Lung (tissue), 12 donors: ENCODE data around the gene CDC25A. TPM values are rescaled to one million over a fixed set of nuclear protein-coding genes. Genes with fewer than 3 reads are reported as not detected.

Source experiments
- ATAC-seq: fragments of 200-7000 bp; cut with Tn5 transposase; one replicate; pipeline ENCODE4 v1.9.1; 2020; ENCODE audit warnings: moderate number of reproducible peaks; ENCODE audit not compliant: insufficient read depth, low FRiP score
- DNase-seq, 3 donors: peaks; one replicate each; pipeline ENCODE4 v3.0.0-alpha.2; 2013 to 2017
- H3K27ac ChIP-seq, 2 donors: one replicate each; pipeline ENCODE4 v1.5.1; 2013; ENCODE audit warnings: mild to moderate bottlenecking in 2 of 2, moderate library complexity in 2 of 2, control low read depth in 1 of 2, inconsistent platforms in 1 of 2, low read depth in 1 of 2, low read length in 1 of 2
- H3K27me3 ChIP-seq, 3 donors: one replicate each; pipeline ENCODE4 v1.5.1; 2013; ENCODE audit warnings: low read length in 2 of 3; ENCODE audit not compliant: control insufficient read depth in 3 of 3, insufficient read depth in 3 of 3
- H3K36me3 ChIP-seq, 4 donors: one replicate each; pipeline ENCODE4 v1.5.1; 2013; ENCODE audit warnings: low read length in 4 of 4, mild to moderate bottlenecking in 1 of 4, moderate library complexity in 1 of 4; ENCODE audit not compliant: control insufficient read depth in 4 of 4, insufficient read depth in 4 of 4
- H3K4me1 ChIP-seq, 5 donors: one replicate each; pipeline ENCODE4 v1.5.1; 2013; ENCODE audit warnings: low read length in 5 of 5, mild to moderate bottlenecking in 2 of 5, moderate library complexity in 1 of 5; ENCODE audit not compliant: control insufficient read depth in 5 of 5, insufficient read depth in 5 of 5
- H3K4me3 ChIP-seq: one replicate; pipeline ENCODE4 v1.5.1; 2013; ENCODE audit warnings: mild to moderate bottlenecking, control low read depth, moderate library complexity
- H3K9ac ChIP-seq, 2 donors: one replicate each; pipeline ENCODE4 v1.5.1; 2013; ENCODE audit warnings: low read length in 2 of 2, control low read depth in 1 of 2; ENCODE audit not compliant: insufficient read depth in 1 of 2
- H3K9me3 ChIP-seq, 4 donors: one replicate each; pipeline ENCODE4 v1.5.1; 2013; ENCODE audit warnings: low read length in 3 of 4, mild to moderate bottlenecking in 1 of 4, moderate library complexity in 1 of 4; ENCODE audit not compliant: control insufficient read depth in 4 of 4, insufficient read depth in 3 of 4
- CTCF ChIP-seq: IDR thresholded peaks from 2 replicates; pipeline ENCODE4 v1.5.1; 2012; ENCODE audit warnings: mild to moderate bottlenecking; ENCODE audit errors: control extremely low read depth, extremely low read depth
- WGBS, 2 donors: extraction: QIAGEN DNeasy Blood & Tissue Kit; methylation state at CpG; one replicate each; pipeline ENCODE4 v1.1.7; 2013; 5-methylcytosine and 5-hydroxymethylcytosine counted together
- polyA plus RNA-seq, 2 donors: library from polyadenylated mRNA; stranded (reverse); fragments of 200-250 nt; gene quantifications; one replicate each; pipeline ENCODE4 v1.2.1, GENCODE V29; 2013
- total RNA-seq, 2 donors: library from RNA; depleted of rRNA in 1 of 2; stranded (reverse); fragments of >200 nt in 1 of 2; gene quantifications; one replicate each; pipeline ENCODE4 v1.2.1, GENCODE V29; 2014 to 2021
- donor health status: control.
- donor health status: control.
- donor health status: Bipolar disorder and iron deficiency.
- donor health status: healthy.
- donor health status: DM: yes; HTN: yes; CAD: no.

Gene CDC25A
- total and polyA plus RNA-seq, 4 donors: 0.57 to 1.5 (median 1.1) TPM

DNA sequence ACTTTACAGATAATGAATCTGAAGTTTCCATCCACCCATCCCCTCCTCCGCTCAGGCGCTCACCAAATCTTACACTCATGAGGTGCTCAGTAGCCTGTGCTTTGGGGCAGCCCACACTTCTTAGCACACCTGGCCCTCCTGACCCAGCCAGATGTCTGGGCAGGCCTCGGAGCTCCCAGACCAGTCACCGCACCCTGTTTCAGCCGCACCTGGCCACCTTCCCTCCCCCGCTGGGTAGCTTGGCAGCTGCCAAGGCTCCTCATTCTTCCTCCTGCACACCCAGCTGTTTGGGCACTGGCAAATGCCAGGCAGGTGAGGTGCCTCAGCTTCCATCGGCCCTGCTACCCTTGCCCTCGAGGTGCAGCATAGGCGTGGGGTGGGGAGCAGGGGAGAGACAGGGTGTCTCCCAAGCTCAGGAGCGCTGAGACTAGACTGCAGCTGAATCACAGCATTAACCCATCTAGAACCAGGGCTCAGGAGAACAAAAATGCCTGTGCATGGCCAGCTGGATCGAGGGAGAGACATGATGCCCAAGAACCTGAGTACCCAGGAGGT, 45.8 kb downstream of the CDC25A start:
- TF ChIP-seq CTCF: no peak
- Histone ChIP-seq H3K27me3 (no peaks in the 10 kb centered on the region), H3K9ac (no peak overlapping the region), H3K9me3 (no peaks in the 10 kb centered on the region), H3K4me1 (peaks cover 0 to 17% (median 0%) of the 10 kb centered on the region in 5 donors), H3K27ac (no peak overlapping the region), H3K4me3 (no peak overlapping the region), H3K36me3 (no peaks in the 10 kb centered on the region)
- DNase-seq (no peak), ATAC-seq (no peak)
- WGBS, 2 donors: 89 to 91% methylated on average over 11 of the region's 11 CpGs

GRCh38 chr3:48141604-48142137, 46.5 kb downstream of the CDC25A start:
- WGBS, 2 donors: 85 to 87% methylated on average over 9 of the region's 9 CpGs
- Histone ChIP-seq H3K27me3 (no peaks in the 10 kb centered on the region), H3K9ac (no peak overlapping the region), H3K36me3 (no peaks in the 10 kb centered on the region), H3K4me3 (no peak overlapping the region), H3K9me3 (no peaks in the 10 kb centered on the region), H3K27ac (peak overlapping the region in 1 of 2 donors; percentile 81), H3K4me1 (peaks cover 0 to 17% (median 0%) of the 10 kb centered on the region in 5 donors)
- no peak for DNase-seq
- TF ChIP-seq CTCF: no peak
- no peak for ATAC-seq

- H3K27me3 ChIP-seq: no peaks in the 10 kb centered on the region
- no peaks in the 10 kb centered on the region for H3K36me3 ChIP-seq
- H3K9ac ChIP-seq: no peak overlapping the region
- 72 to 82% methylated on average over 2 of the region's 2 CpGs for whole genome bisulfite sequencing, 2 donors
- ATAC-seq: no peak
- no peak for DNase-seq
- TF ChIP-seq CTCF: no peak
- H3K4me3 ChIP-seq: no peak overlapping the region
- H3K9me3 ChIP-seq: no peaks in the 10 kb centered on the region
- H3K4me1 ChIP-seq: peaks cover 0 to 17% (median 0%) of the 10 kb centered on the region in 5 donors
- H3K27ac ChIP-seq: peak overlapping the region in 1 of 2 donors; percentile 81
Measured at GRCh38 chr3:48140936-48141603, 47.1 kb downstream of the CDC25A start.
